H9 (cell line): Measurements from ENCODE around the gene DHPS. TPM values are rescaled to one million over a fixed set of nuclear protein-coding genes. Genes with fewer than 3 reads are reported as not detected.

Experiments used
- DNase-seq: peaks from one replicate; pipeline ENCODE4 v3.0.0-alpha.2; 2017
- H2AFZ ChIP-seq: one replicate; pipeline ENCODE4 v1.6.1; 2013; ENCODE audit warnings: mild to moderate bottlenecking, low read length, control low read depth, moderate library complexity
- H2AK5ac ChIP-seq: 2 replicates; pipeline ENCODE4 v1.6.1; 2013; ENCODE audit warnings: low read length, control low read depth, mixed read lengths; ENCODE audit not compliant: insufficient read length
- H2BK120ac ChIP-seq: one replicate; pipeline ENCODE4 v1.6.1; 2013; ENCODE audit warnings: low read depth, mild to moderate bottlenecking, low read length, control low read depth, inconsistent platforms; ENCODE audit not compliant: poor library complexity, severe bottlenecking
- H2BK12ac ChIP-seq: 2 replicates; pipeline ENCODE4 v1.6.1; 2013; ENCODE audit warnings: low read length, control low read depth, mixed read lengths, low read depth; ENCODE audit not compliant: insufficient read length
- H2BK15ac ChIP-seq: 2 replicates; pipeline ENCODE4 v1.6.1; 2013; ENCODE audit warnings: low read depth, low read length, control low read depth
- H2BK20ac ChIP-seq: one replicate; pipeline ENCODE4 v1.6.1; 2013; ENCODE audit warnings: low read depth, mild to moderate bottlenecking, low read length, control low read depth, inconsistent platforms; ENCODE audit not compliant: poor library complexity, severe bottlenecking
- H2BK5ac ChIP-seq: 2 replicates; pipeline ENCODE4 v1.6.1; 2013; ENCODE audit warnings: low read length, control low read depth, mixed read lengths; ENCODE audit not compliant: insufficient read length
- H3K14ac ChIP-seq: 2 replicates; pipeline ENCODE4 v1.6.1; 2013; ENCODE audit warnings: low read length, control low read depth; ENCODE audit not compliant: insufficient read depth
- H3K18ac ChIP-seq: 2 replicates; pipeline ENCODE4 v1.6.1; 2013; ENCODE audit warnings: low read depth, mild to moderate bottlenecking, mixed read lengths, low read length, control low read depth; ENCODE audit not compliant: insufficient read length
- H3K23ac ChIP-seq: 2 replicates; pipeline ENCODE4 v1.6.1; 2013; ENCODE audit warnings: low read length, control low read depth, mixed read lengths, low read depth; ENCODE audit not compliant: insufficient read length
- H3K23me2 ChIP-seq: 2 replicates; pipeline ENCODE4 v1.6.1; 2013; ENCODE audit warnings: low read depth, mild to moderate bottlenecking, mixed read lengths, low read length, control low read depth; ENCODE audit not compliant: insufficient read length, poor library complexity, severe bottlenecking
- H3K27ac ChIP-seq: 2 replicates; pipeline ENCODE4 v1.5.1; 2013; ENCODE audit warnings: low read length, control low read depth, mixed read lengths, low read depth; ENCODE audit not compliant: insufficient read length
- H3K27me3 ChIP-seq: 2 replicates; pipeline ENCODE4 v1.6.1; 2013; ENCODE audit warnings: low read length, control low read depth, inconsistent platforms; ENCODE audit not compliant: insufficient read depth
- H3K4ac ChIP-seq: 2 replicates; pipeline ENCODE4 v1.6.1; 2013; ENCODE audit warnings: low read depth, mild to moderate bottlenecking, control low read depth, inconsistent platforms, low read length, moderate library complexity
- H3K4me1 ChIP-seq: 2 replicates; pipeline ENCODE4 v1.6.1; 2013; ENCODE audit warnings: low read length, control low read depth, inconsistent platforms; ENCODE audit not compliant: insufficient read depth
- H3K4me2 ChIP-seq: 2 replicates; pipeline ENCODE4 v1.6.1; 2013; ENCODE audit warnings: low read length, control low read depth, mixed read lengths; ENCODE audit not compliant: insufficient read length, insufficient read depth
- H3K56ac ChIP-seq: 2 replicates; pipeline ENCODE4 v1.6.1; 2013; ENCODE audit warnings: low read depth, mild to moderate bottlenecking, mixed read lengths, low read length, control low read depth; ENCODE audit not compliant: insufficient read length
- H3K79me1 ChIP-seq: 2 replicates; pipeline ENCODE4 v1.6.1; 2013; ENCODE audit warnings: low read depth, mild to moderate bottlenecking, moderate library complexity, low read length, control low read depth, inconsistent platforms; ENCODE audit not compliant: insufficient read depth, poor library complexity, severe bottlenecking
- H3K79me2 ChIP-seq: 2 replicates; pipeline ENCODE4 v1.6.1; 2013; ENCODE audit warnings: low read length, control low read depth, inconsistent platforms; ENCODE audit not compliant: insufficient read depth
- H3K9ac ChIP-seq: 2 replicates; pipeline ENCODE4 v1.6.1; 2013; ENCODE audit warnings: low read length, control low read depth, mixed read lengths; ENCODE audit not compliant: insufficient read length; ENCODE audit errors: extremely low read depth
- H3K9me3 ChIP-seq: one replicate; pipeline ENCODE4 v1.6.1; 2013; ENCODE audit warnings: low read depth, low read length, inconsistent platforms; ENCODE audit not compliant: control insufficient read depth
- H3T11ph ChIP-seq: one replicate; pipeline ENCODE4 v1.6.1; 2013; ENCODE audit warnings: mild to moderate bottlenecking, low read length, control low read depth, inconsistent platforms
- H4K20me1 ChIP-seq: one replicate; pipeline ENCODE4 v1.6.1; 2013; ENCODE audit not compliant: control insufficient read depth, insufficient read length, insufficient read depth
- H4K5ac ChIP-seq: 2 replicates; pipeline ENCODE4 v1.6.1; 2013; ENCODE audit warnings: low read depth, mild to moderate bottlenecking, mixed read lengths, low read length, control low read depth; ENCODE audit not compliant: insufficient read length
- H4K8ac ChIP-seq: replicated peaks from 2 replicates; pipeline ENCODE4 v1.6.1; 2013; ENCODE audit warnings: low read length, control low read depth, mixed read lengths, low read depth; ENCODE audit not compliant: insufficient read length
- H4K91ac ChIP-seq: 2 replicates; pipeline ENCODE4 v1.6.1; 2013; ENCODE audit warnings: low read depth, mild to moderate bottlenecking, moderate library complexity, mixed read lengths, low read length, control low read depth; ENCODE audit not compliant: insufficient read length
- H3K27ac Mint-ChIP-seq, 3 experiments: 2 replicates in 2 of 3; 3 replicates in 1 of 3; pipeline ENCODE4 v1.8.0; 2020 to 2021; ENCODE audit warnings: mixed read lengths in 3 of 3, mild to moderate bottlenecking in 1 of 3, moderate library complexity in 1 of 3
- H3K27me3 Mint-ChIP-seq: 2 replicates; pipeline ENCODE4 v1.8.0; 2021; ENCODE audit warnings: low read depth, mild to moderate bottlenecking, moderate library complexity, mixed read lengths
- H3K36me3 Mint-ChIP-seq, 3 experiments: 2 replicates in 2 of 3; 3 replicates in 1 of 3; pipeline ENCODE4 v1.8.0; 2020 to 2021; ENCODE audit warnings: low read depth in 3 of 3, mixed read lengths in 3 of 3; ENCODE audit not compliant: insufficient read depth in 1 of 3
- H3K4me1 Mint-ChIP-seq, 2 experiments: 2 replicates each; pipeline ENCODE4 v1.8.0; 2020; ENCODE audit warnings: mixed read lengths in 2 of 2
- H3K4me3 Mint-ChIP-seq, 2 experiments: 2 replicates in 1 of 2; 3 replicates in 1 of 2; pipeline ENCODE4 v1.8.0; 2020 to 2021; ENCODE audit warnings: mild to moderate bottlenecking in 2 of 2, mixed read lengths in 2 of 2, moderate library complexity in 1 of 2
- H3K9me3 Mint-ChIP-seq, 2 experiments: 2 replicates in 1 of 2; 3 replicates in 1 of 2; pipeline ENCODE4 v1.8.0; 2020; ENCODE audit warnings: mild to moderate bottlenecking in 2 of 2, mixed read lengths in 2 of 2, moderate library complexity in 1 of 2
- CTCF ChIP-seq: fragments of 200-600 bp; sonication (generic); conservative IDR thresholded peaks from 3 replicates; pipeline ENCODE4 v1.8.0; 2021; ENCODE audit warnings: antibody characterized with exemption, mild to moderate bottlenecking
- WGBS: extraction: QIAGEN DNeasy Blood & Tissue Kit; methylation state at CpG from one replicate; pipeline ENCODE4 v1.1.7; 2013; ENCODE audit warnings: missing lambda C conversion rate, low lambda C conversion rate, mixed read lengths; ENCODE audit not compliant: insufficient read length; ENCODE audit errors: extremely low coverage; 5-methylcytosine and 5-hydroxymethylcytosine counted together
- total RNA-seq: library from RNA; stranded (reverse); gene quantifications from 2 replicates; pipeline ENCODE4 v1.2.1, GENCODE V29; 2021

Gene DHPS
- total RNA-seq, 1 experiment from 2014 or later = 94.9 TPM

- Mint-ChIP-seq H3K4me1 (peaks cover 7 to 14% of the 10 kb centered on the region in 2 experiments), H3K27me3 (no peaks in the 10 kb centered on the region; the same call in 1 of the 2 replicates), H3K9me3 (no peaks in the 10 kb centered on the region; a peak in 1 of 5 replicates), H3K36me3 (peaks cover 55 to 89% (median 81%) of the 10 kb centered on the region in 3 experiments), H3K27ac (no peak overlapping the region; a peak in 2 of 7 replicates), H3K4me3 (no peak overlapping the region)
- no peak overlapping the region for H2BK120ac ChIP-seq
- no peaks in the 10 kb centered on the region for H3K27me3 ChIP-seq
- H3K79me2 ChIP-seq = no peaks in the 10 kb centered on the region
- H3K4ac ChIP-seq = no peak overlapping the region
- no peak overlapping the region for H2AK5ac ChIP-seq
- H2AFZ ChIP-seq = no peak overlapping the region
- H4K91ac ChIP-seq = no peak overlapping the region
- no peaks in the 10 kb centered on the region for H3K23me2 ChIP-seq
- no peak overlapping the region for H2BK15ac ChIP-seq
- H2BK12ac ChIP-seq = no peak overlapping the region
- H3K9me3 ChIP-seq = no peaks in the 10 kb centered on the region
- no peak for TF ChIP-seq CTCF
- no peaks in the 10 kb centered on the region for H3K79me1 ChIP-seq
- DNase-seq = no peak
- no peak overlapping the region for H3K4me2 ChIP-seq
- H2BK20ac ChIP-seq = no peak overlapping the region
- H3K14ac ChIP-seq = no peak overlapping the region
- H3K27ac ChIP-seq = no peak overlapping the region
- WGBS = no CpG with 5 or more reads among the region's 13 CpGs
- H4K8ac ChIP-seq = no peak overlapping the region
- H4K20me1 ChIP-seq = no peaks in the 10 kb centered on the region
- H2BK5ac ChIP-seq = no peak overlapping the region
- no peak overlapping the region for H3K56ac ChIP-seq
- no peak overlapping the region for H3T11ph ChIP-seq
- no peak overlapping the region for H3K9ac ChIP-seq
- no peak overlapping the region for H3K23ac ChIP-seq
- H3K18ac ChIP-seq = no peak overlapping the region
- H4K5ac ChIP-seq = no peak overlapping the region
- no peaks in the 10 kb centered on the region for H3K4me1 ChIP-seq
Measured at GRCh38 chr19:12705169-12705568, 23.5 kb upstream of the DHPS start.
